ENCODE measurements around the gene LCORL. TPM values are rescaled to one million over a fixed set of nuclear protein-coding genes. Genes with fewer than 3 reads are reported as not detected.

Gene LCORL
- total RNA-seq, 1 experiment from 2014 or later, result 11.3 TPM

DNA sequence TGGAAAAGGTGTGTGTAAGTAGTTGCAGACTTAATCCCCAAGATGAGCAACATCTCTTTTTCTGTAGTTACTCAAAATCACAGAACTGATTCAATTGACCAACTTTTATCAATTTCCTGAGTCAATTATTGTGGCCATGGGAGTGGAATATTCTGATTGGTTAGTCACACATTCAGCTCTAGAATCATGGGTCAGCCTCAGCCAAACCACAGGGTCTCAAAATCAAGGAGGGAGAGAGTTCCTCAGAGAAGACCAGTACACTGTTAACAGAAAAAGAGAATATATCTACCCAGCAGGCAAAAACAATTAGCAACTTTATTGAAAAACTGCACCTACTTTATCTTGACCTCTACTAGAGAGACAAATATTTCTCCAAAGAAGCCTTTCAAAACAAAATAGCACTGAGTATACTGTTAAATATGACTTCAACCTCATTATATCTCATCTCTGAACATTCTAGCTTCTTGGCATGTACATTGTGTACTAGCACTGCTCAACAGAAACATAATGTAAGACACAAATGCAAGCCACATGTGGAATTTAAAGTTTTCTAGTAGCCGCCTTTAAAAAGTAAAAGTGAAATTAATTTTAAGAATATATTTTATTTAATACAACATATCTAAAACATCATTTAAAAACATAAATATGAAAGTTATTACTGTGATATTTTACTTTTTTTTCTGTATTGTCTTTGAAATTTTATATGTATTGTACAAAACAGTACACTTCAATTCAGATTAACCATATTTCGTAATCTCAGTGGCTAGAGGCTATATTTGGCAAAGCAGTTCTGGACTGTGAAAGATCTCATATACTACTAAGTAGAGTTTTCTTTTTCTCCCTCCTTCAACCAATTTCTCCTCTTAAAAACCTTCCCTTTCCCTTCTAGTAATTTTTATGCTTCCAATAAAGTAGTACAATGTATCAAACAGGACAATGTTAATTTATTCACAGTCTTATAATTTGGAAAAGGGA is 11.8 kb upstream of the LCORL start:
- Histone ChIP-seq H3K4me3 (ENCODE audit: low read depth, low read length) (no peak overlapping the region), H3K36me3 (ENCODE audit: control insufficient read depth, insufficient read depth, low read length) (no peaks in the 10 kb centered on the region), H3K4me1 (no peaks in the 10 kb centered on the region), H3K27me3 (replicated peaks; ENCODE audit: control insufficient read depth, insufficient read depth, low read length) (no peaks in the 10 kb centered on the region), H3K9me3 (no peaks in the 10 kb centered on the region)
- DNase-seq, result no peak
- Mint-ChIP-seq H3K4me1 (ENCODE audit: low read depth, unreplicated experiment) (no peaks in the 10 kb centered on the region), H3K27ac (ENCODE audit: unreplicated experiment) (no peak overlapping the region), H3K27me3 (ENCODE audit: insufficient read depth, unreplicated experiment) (peaks cover 11% of the 10 kb centered on the region), H3K36me3 (ENCODE audit: insufficient read depth, unreplicated experiment) (no peaks in the 10 kb centered on the region), H3K4me3 (ENCODE audit: unreplicated experiment) (no peak overlapping the region), H3K9me3 (ENCODE audit: unreplicated experiment) (no peaks in the 10 kb centered on the region)
- BruUV-seq (replicated peaks), result no TSS peak
- POLR2A ChIA-PET, result no interaction called here
- CTCF ChIA-PET, result no interaction called here
- intact Hi-C loops (cut with micrococcal nuclease; ENCODE audit: unreplicated experiment), result no loop called here
- TF ChIP-seq, protein P1, sequence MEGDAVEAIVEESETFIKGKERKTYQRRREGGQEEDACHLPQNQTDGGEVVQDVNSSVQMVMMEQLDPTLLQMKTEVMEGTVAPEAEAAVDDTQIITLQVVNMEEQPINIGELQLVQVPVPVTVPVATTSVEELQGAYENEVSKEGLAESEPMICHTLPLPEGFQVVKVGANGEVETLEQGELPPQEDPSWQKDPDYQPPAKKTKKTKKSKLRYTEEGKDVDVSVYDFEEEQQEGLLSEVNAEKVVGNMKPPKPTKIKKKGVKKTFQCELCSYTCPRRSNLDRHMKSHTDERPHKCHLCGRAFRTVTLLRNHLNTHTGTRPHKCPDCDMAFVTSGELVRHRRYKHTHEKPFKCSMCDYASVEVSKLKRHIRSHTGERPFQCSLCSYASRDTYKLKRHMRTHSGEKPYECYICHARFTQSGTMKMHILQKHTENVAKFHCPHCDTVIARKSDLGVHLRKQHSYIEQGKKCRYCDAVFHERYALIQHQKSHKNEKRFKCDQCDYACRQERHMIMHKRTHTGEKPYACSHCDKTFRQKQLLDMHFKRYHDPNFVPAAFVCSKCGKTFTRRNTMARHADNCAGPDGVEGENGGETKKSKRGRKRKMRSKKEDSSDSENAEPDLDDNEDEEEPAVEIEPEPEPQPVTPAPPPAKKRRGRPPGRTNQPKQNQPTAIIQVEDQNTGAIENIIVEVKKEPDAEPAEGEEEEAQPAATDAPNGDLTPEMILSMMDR (IDR thresholded peaks at IDR 0.05; ENCODE audit: insufficient read depth in 1 of 2, low read depth in 1 of 2, low read length in 1 of 2, severe bottlenecking in 1 of 2, unreplicated experiment in 1 of 2), result no peak

- no peaks in the 10 kb centered on the region for H3K9me3 ChIP-seq
- no peaks in the 10 kb centered on the region for H3K9me3 Mint-ChIP-seq (ENCODE audit: unreplicated experiment)
- no peak overlapping the region for H3K27ac Mint-ChIP-seq (ENCODE audit: unreplicated experiment)
- no TSS peak for BruUV-seq (replicated peaks)
- no peaks in the 10 kb centered on the region for H3K4me1 ChIP-seq
- ChIA-PET POLR2A (no interaction called here), CTCF (no interaction called here)
- peaks cover 11% of the 10 kb centered on the region for H3K36me3 Mint-ChIP-seq (ENCODE audit: insufficient read depth, unreplicated experiment)
- H3K4me3 ChIP-seq (ENCODE audit: low read depth, low read length), result no peak overlapping the region
- no peaks in the 10 kb centered on the region for H3K36me3 ChIP-seq (ENCODE audit: control insufficient read depth, insufficient read depth, low read length)
- H3K4me3 Mint-ChIP-seq (ENCODE audit: unreplicated experiment), result no peak overlapping the region
- H3K27me3 Mint-ChIP-seq (ENCODE audit: insufficient read depth, unreplicated experiment), result peaks cover 4% of the 10 kb centered on the region
- TF ChIP-seq, protein P1 (IDR thresholded peaks at IDR 0.05; ENCODE audit: insufficient read depth in 1 of 2, low read depth in 1 of 2, low read length in 1 of 2, severe bottlenecking in 1 of 2, unreplicated experiment in 1 of 2), result no peak
- no peak for DNase-seq
- no peaks in the 10 kb centered on the region for H3K27me3 ChIP-seq (replicated peaks; ENCODE audit: control insufficient read depth, insufficient read depth, low read length)
- intact Hi-C loops (cut with micrococcal nuclease; ENCODE audit: unreplicated experiment), result no loop called here
- peaks cover 2% of the 10 kb centered on the region for H3K4me1 Mint-ChIP-seq (ENCODE audit: low read depth, unreplicated experiment)
These were observed 3.7 kb upstream of the LCORL start for GRCh38 chr4:18025288-18025687.

- no peaks in the 10 kb centered on the region for H3K27me3 ChIP-seq (replicated peaks; ENCODE audit: control insufficient read depth, insufficient read depth, low read length)
- ChIA-PET CTCF (interaction anchor here (0.7 kb wide), 1 partner anchor 205 kb away, joined by 3 read pairs; no protein-coding TSS in a partner anchor), POLR2A (interaction anchor here (1.3 kb wide), 1 partner anchor 212 kb away, joined by 4 read pairs; the partner anchor contains the start of genes DCAF16 and NCAPG)
- H3K9me3 ChIP-seq, result no peaks in the 10 kb centered on the region
- intact Hi-C loops (cut with micrococcal nuclease; ENCODE audit: unreplicated experiment), result loop anchor here (2.0 to 5.0 kb wide), 2 partner anchors 90 to 445 kb away; partner anchors contain the start of gene LAP3
- H3K36me3 ChIP-seq (ENCODE audit: control insufficient read depth, insufficient read depth, low read length), result no peaks in the 10 kb centered on the region
- Mint-ChIP-seq H3K4me1 (ENCODE audit: low read depth, unreplicated experiment) (peaks cover 8% of the 10 kb centered on the region), H3K27me3 (ENCODE audit: insufficient read depth, unreplicated experiment) (peaks cover 3% of the 10 kb centered on the region), H3K36me3 (ENCODE audit: insufficient read depth, unreplicated experiment) (peaks cover 11% of the 10 kb centered on the region), H3K9me3 (ENCODE audit: unreplicated experiment) (no peaks in the 10 kb centered on the region), H3K27ac (ENCODE audit: unreplicated experiment) (peak overlapping the region; percentile 83), H3K4me3 (ENCODE audit: unreplicated experiment) (peak overlapping the region; percentile 97)
- DNase-seq, result no peak
- H3K4me1 ChIP-seq, result no peaks in the 10 kb centered on the region
- peak overlapping the region; percentile 80 for H3K4me3 ChIP-seq (ENCODE audit: low read depth, low read length)
- TF ChIP-seq, protein P1 (IDR thresholded peaks at IDR 0.05; ENCODE audit: insufficient read depth in 1 of 2, low read depth in 1 of 2, low read length in 1 of 2, severe bottlenecking in 1 of 2, unreplicated experiment in 1 of 2), result no peak
- BruUV-seq (replicated peaks), result no TSS peak
These were observed 1.1 kb upstream of the LCORL start for GRCh38 chr4:18022572-18023050.
